ENCODE measurements around the gene GMPPA.

DNA sequence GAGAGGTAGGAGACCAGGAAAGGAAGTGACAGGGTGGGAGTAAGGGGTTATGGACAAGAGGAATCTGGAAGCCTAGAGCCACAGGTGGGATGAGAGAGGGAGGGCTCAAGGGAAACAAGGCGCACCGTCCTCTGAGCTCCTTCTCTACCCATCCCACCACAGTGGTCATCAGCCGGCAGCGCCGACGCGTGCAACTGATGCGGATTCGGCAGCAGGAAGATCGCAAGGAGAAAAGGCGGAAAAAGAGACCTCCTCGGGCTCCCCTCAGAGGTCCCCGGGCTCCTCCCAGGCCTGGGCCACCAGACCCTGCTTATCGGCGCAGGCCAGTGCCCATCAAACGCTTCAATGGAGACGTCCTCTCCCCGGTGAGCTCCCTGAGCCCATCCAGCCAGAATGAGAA lies 50.3 kb downstream of the GMPPA start:
- TF ChIP-seq, protein P1, sequence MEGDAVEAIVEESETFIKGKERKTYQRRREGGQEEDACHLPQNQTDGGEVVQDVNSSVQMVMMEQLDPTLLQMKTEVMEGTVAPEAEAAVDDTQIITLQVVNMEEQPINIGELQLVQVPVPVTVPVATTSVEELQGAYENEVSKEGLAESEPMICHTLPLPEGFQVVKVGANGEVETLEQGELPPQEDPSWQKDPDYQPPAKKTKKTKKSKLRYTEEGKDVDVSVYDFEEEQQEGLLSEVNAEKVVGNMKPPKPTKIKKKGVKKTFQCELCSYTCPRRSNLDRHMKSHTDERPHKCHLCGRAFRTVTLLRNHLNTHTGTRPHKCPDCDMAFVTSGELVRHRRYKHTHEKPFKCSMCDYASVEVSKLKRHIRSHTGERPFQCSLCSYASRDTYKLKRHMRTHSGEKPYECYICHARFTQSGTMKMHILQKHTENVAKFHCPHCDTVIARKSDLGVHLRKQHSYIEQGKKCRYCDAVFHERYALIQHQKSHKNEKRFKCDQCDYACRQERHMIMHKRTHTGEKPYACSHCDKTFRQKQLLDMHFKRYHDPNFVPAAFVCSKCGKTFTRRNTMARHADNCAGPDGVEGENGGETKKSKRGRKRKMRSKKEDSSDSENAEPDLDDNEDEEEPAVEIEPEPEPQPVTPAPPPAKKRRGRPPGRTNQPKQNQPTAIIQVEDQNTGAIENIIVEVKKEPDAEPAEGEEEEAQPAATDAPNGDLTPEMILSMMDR (IDR thresholded peaks at IDR 0.05): no peak
- TF ChIP-seq POLR2A (IDR thresholded peaks at IDR 0.05): no peak
